Tibial nerve (tissue), 3 donors: ENCODE results near the gene IGHMBP2.

Source experiments
- POLR2A ChIP-seq, 2 donors: fragments of 450-650 bp; IDR thresholded peaks; one replicate each; pipeline ENCODE4 v1.6.1; 2017; ENCODE audit warnings: antibody characterized with exemption in 2 of 2, mild to moderate bottlenecking in 2 of 2, moderate library complexity in 2 of 2
- TF ChIP-seq, protein P1 (sequence below), 5 experiments: fragments of 200-600 bp in 3 of 5; fragments of 450-650 bp in 2 of 5; sonication (generic) in 3 of 5; IDR thresholded peaks; one replicate each; pipeline ENCODE4 v1.5.1; 2016 to 2019; ENCODE audit warnings: antibody characterized with exemption in 5 of 5, mild to moderate bottlenecking in 3 of 5, moderate library complexity in 2 of 5

DNA sequence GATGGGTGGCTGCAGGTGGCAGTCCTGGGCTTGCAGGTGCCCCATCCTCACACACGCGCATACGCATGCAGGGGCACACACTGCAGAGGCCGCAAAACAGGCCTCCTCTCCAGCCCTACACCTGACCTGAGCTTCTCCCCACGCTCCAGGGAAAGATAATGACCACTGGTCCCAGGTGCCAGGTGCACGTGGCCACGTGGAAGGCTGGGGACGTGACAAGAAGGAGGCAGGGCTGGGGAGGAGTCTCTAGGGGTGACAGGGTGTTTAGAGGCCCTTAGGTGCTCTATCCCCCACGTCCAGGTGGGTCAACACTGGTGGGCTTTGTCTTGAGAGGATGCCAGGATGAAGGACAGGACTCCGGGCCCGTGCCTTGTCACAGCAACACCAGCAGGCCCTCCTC, 38.5 kb upstream of the IGHMBP2 start:
- TF ChIP-seq, protein P1, sequence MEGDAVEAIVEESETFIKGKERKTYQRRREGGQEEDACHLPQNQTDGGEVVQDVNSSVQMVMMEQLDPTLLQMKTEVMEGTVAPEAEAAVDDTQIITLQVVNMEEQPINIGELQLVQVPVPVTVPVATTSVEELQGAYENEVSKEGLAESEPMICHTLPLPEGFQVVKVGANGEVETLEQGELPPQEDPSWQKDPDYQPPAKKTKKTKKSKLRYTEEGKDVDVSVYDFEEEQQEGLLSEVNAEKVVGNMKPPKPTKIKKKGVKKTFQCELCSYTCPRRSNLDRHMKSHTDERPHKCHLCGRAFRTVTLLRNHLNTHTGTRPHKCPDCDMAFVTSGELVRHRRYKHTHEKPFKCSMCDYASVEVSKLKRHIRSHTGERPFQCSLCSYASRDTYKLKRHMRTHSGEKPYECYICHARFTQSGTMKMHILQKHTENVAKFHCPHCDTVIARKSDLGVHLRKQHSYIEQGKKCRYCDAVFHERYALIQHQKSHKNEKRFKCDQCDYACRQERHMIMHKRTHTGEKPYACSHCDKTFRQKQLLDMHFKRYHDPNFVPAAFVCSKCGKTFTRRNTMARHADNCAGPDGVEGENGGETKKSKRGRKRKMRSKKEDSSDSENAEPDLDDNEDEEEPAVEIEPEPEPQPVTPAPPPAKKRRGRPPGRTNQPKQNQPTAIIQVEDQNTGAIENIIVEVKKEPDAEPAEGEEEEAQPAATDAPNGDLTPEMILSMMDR (IDR thresholded peaks at IDR 0.05), result no peak
- TF ChIP-seq POLR2A (IDR thresholded peaks at IDR 0.05), result no peak
